ENCODE data around the gene NELL2. TPM values are rescaled to one million over a fixed set of nuclear protein-coding genes. Genes with fewer than 3 reads are reported as not detected.

The NELL2 gene
- total and polyA plus RNA-seq, 7 donors = 0.17 to 1.8 (median 0.30) TPM; not detected in 3

DNA sequence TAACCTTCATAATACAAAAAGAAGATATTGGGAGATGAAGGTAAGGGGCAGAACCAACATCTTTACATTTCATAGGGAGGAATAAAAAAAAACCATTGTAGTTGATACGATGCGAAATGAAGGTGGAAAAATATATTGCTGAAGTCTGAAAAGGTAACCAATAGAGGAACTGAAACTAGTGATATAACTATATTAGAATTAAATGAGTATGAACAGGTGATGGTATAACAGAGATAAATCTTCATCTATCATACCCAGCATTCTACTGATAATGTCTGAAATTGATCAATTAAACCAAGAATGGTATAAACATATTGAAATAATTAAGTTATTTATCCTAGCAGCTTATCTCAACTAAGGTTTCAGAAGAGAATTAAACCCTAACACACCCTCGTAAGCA is 332.1 kb downstream of the NELL2 start:
- TF ChIP-seq, protein P1, sequence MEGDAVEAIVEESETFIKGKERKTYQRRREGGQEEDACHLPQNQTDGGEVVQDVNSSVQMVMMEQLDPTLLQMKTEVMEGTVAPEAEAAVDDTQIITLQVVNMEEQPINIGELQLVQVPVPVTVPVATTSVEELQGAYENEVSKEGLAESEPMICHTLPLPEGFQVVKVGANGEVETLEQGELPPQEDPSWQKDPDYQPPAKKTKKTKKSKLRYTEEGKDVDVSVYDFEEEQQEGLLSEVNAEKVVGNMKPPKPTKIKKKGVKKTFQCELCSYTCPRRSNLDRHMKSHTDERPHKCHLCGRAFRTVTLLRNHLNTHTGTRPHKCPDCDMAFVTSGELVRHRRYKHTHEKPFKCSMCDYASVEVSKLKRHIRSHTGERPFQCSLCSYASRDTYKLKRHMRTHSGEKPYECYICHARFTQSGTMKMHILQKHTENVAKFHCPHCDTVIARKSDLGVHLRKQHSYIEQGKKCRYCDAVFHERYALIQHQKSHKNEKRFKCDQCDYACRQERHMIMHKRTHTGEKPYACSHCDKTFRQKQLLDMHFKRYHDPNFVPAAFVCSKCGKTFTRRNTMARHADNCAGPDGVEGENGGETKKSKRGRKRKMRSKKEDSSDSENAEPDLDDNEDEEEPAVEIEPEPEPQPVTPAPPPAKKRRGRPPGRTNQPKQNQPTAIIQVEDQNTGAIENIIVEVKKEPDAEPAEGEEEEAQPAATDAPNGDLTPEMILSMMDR (IDR thresholded peaks at IDR 0.05) = no peak
- intact Hi-C loops (cut with DNase I) = no loop called here
- H3K4me3 ChIP-seq = no peak overlapping the region
- ATAC-seq = no peak
- H3K36me3 ChIP-seq (ENCODE audit: insufficient read depth in 1 of 2, low read depth in 1 of 2) = no peaks in the 10 kb centered on the region
- H3K27ac ChIP-seq = no peak overlapping the region
- WGBS, 3 donors = 91 to 96% (median 95%) methylated on average over 3 of the region's 3 CpGs
- DNase-seq = no peak
- no peaks in the 10 kb centered on the region for H3K9me3 ChIP-seq
- no peaks in the 10 kb centered on the region for H3K27me3 ChIP-seq (ENCODE audit: insufficient read depth in 3 of 3, low read length in 2 of 3)
- no peaks in the 10 kb centered on the region for H3K4me1 ChIP-seq

GRCh38 chr12:44542716-44543115 is 333.4 kb downstream of the NELL2 start:
- intact Hi-C loops (cut with DNase I) = no loop called here
- H3K4me1 ChIP-seq = no peaks in the 10 kb centered on the region
- no peaks in the 10 kb centered on the region for H3K27me3 ChIP-seq (ENCODE audit: insufficient read depth in 3 of 3, low read length in 2 of 3)
- TF ChIP-seq, protein P1 (IDR thresholded peaks at IDR 0.05) = no peak
- DNase-seq (no peak), ATAC-seq (no peak)
- WGBS, 3 donors = 63 to 86% (median 68%) methylated on average over 1 of the region's 1 CpG
- H3K4me3 ChIP-seq = no peak overlapping the region
- H3K9me3 ChIP-seq = no peaks in the 10 kb centered on the region
- no peak overlapping the region for H3K27ac ChIP-seq
- H3K36me3 ChIP-seq (ENCODE audit: insufficient read depth in 1 of 2, low read depth in 1 of 2) = no peaks in the 10 kb centered on the region

- DNase-seq (no peak), ATAC-seq (no peak)
- TF ChIP-seq, protein P1 (IDR thresholded peaks at IDR 0.05) = no peak
- no peaks in the 10 kb centered on the region for H3K9me3 ChIP-seq
- intact Hi-C loops (cut with DNase I) = no loop called here
- H3K36me3 ChIP-seq (ENCODE audit: insufficient read depth in 1 of 2, low read depth in 1 of 2) = no peaks in the 10 kb centered on the region
- no peaks in the 10 kb centered on the region for H3K4me1 ChIP-seq
- H3K27me3 ChIP-seq (ENCODE audit: insufficient read depth in 3 of 3, low read length in 2 of 3) = no peaks in the 10 kb centered on the region
- H3K27ac ChIP-seq = no peak overlapping the region
- H3K4me3 ChIP-seq = no peak overlapping the region
These were observed 338.8 kb downstream of the NELL2 start for GRCh38 chr12:44537354-44537753.

GRCh38 chr12:44532940-44533339 is 343.2 kb downstream of the NELL2 start:
- no peak overlapping the region for H3K4me3 ChIP-seq
- TF ChIP-seq, protein P1 (IDR thresholded peaks at IDR 0.05) = no peak
- no peaks in the 10 kb centered on the region for H3K4me1 ChIP-seq
- DNase-seq = no peak
- no peaks in the 10 kb centered on the region for H3K27me3 ChIP-seq (ENCODE audit: insufficient read depth in 3 of 3, low read length in 2 of 3)
- H3K36me3 ChIP-seq (ENCODE audit: insufficient read depth in 1 of 2, low read depth in 1 of 2) = no peaks in the 10 kb centered on the region
- H3K9me3 ChIP-seq = no peaks in the 10 kb centered on the region
- ATAC-seq = no peak
- no peak overlapping the region for H3K27ac ChIP-seq
- intact Hi-C loops (cut with DNase I) = no loop called here
- whole genome bisulfite sequencing, 3 donors = 75 to 80% (median 79%) methylated on average over 1 of the region's 1 CpG

DNA sequence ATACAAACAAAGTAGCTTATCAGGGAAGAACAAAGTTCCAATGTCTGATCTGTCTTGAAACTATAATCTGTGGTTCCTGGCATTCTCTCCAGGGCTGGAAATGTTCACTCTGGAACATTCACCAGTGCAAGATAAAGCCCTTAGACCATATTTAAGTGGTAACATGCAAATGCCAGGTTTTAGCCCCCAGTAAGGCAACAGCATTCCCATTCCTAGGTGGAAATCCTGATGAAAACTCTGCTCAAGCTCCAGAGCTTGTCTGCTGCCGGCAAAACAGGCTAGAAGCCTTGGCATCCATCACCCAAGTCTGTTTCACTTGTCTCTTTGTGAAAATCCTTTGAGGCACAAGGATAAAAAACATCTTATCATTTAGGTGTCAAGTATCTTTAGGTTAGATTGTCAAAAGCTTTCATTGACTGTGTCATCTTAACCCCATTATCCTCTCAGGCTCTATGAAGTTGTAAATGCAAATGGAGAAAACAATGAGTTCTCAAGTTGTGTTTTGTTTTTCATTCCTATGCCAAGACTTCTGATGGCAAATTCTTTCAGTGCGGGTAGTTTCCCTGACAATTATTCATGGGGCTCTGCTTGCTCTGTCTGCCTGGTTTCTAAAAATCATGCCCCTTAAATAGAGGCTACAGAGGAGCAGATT is 344.7 kb downstream of the NELL2 start:
- TF ChIP-seq, protein P1 (IDR thresholded peaks at IDR 0.05) = no peak
- ATAC-seq = no peak
- H3K27me3 ChIP-seq (ENCODE audit: insufficient read depth in 3 of 3, low read length in 2 of 3) = no peaks in the 10 kb centered on the region
- H3K9me3 ChIP-seq = no peaks in the 10 kb centered on the region
- 16 to 19% (median 19%) methylated on average over 2 of the region's 2 CpGs for WGBS, 3 donors
- H3K4me3 ChIP-seq = no peak overlapping the region
- H3K27ac ChIP-seq = no peak overlapping the region
- DNase-seq = no peak
- H3K36me3 ChIP-seq (ENCODE audit: insufficient read depth in 1 of 2, low read depth in 1 of 2) = no peaks in the 10 kb centered on the region
- intact Hi-C loops (cut with DNase I) = no loop called here
- H3K4me1 ChIP-seq = no peaks in the 10 kb centered on the region
